ENCODE measurements around the gene RSPO3. TPM values are rescaled to one million over a fixed set of nuclear protein-coding genes. Genes with fewer than 3 reads are reported as not detected.

Gene RSPO3
- polyA plus RNA-seq, 1 of the 3 experiments (the other 2 are of a cell fraction), result not detected

GRCh38 chr6:127185437-127185995, 67.0 kb downstream of the RSPO3 start (continued):
- TF ChIP-seq FOSL2 (IDR thresholded peaks at IDR 0.05; ENCODE audit: borderline replicate concordance, low read depth), result no peak
- TF ChIP-seq RAD21 (IDR thresholded peaks at IDR 0.05; ENCODE audit: low read length), result no peak

- no peaks in the 10 kb centered on the region; a peak in 1 of 4 replicates for H3K4me1 ChIP-seq (ENCODE audit: control insufficient read depth in 1 of 2, insufficient read depth in 2 of 2, low read depth in 1 of 2, low read length in 1 of 2)
- H3K79me2 ChIP-seq (ENCODE audit: insufficient read depth), result no peaks in the 10 kb centered on the region
- POLR2A ChIA-PET, result no interaction called here
- 14% methylated on average over 6 of the region's 6 CpGs for WGBS (ENCODE audit: low lambda C conversion rate)
- no peak overlapping the region for H2AFZ ChIP-seq (ENCODE audit: low read depth)
- CTCF ChIA-PET, result interaction anchor here (0.7 to 1.5 kb wide), 7 partner anchors 9 to 423 kb away, joined by 3 to 7 read pairs (median 5); partner anchors contain the start of gene RNF146
- no peak overlapping the region; a peak in 1 of 4 replicates for H3K4me3 ChIP-seq (ENCODE audit: low read depth in 2 of 2, low read length in 1 of 2)
- H3K9me2 ChIP-seq, result no peaks in the 10 kb centered on the region
- H3F3A ChIP-seq (replicated peaks; ENCODE audit: insufficient read depth), result no peaks in the 10 kb centered on the region
- peak; percentile 14 for DNase-seq
- no peaks in the 10 kb centered on the region for H3K36me3 ChIP-seq (replicated peaks in 1 of 2; ENCODE audit: control insufficient read depth in 1 of 2, insufficient read depth in 2 of 2, low read length in 1 of 2)
- no peak overlapping the region for H3K27ac ChIP-seq (ENCODE audit: low read depth in 2 of 2, low read length in 1 of 2)
- no peak overlapping the region for H3K9ac ChIP-seq
- H3K4me2 ChIP-seq, result no peak overlapping the region
- TF ChIP-seq EP300 (IDR thresholded peaks at IDR 0.05; ENCODE audit: borderline replicate concordance in 1 of 2, low read depth in 1 of 2, low read length in 1 of 2), result no peak
- 0 out of 2 replicates have a peak, but pooled peaks have one; percentile 12 for TF ChIP-seq SMC3 (IDR thresholded peaks at IDR 0.05; ENCODE audit: low read depth, low read length)
- TF ChIP-seq CHD2 (IDR thresholded peaks at IDR 0.05; ENCODE audit: low read length, partially characterized antibody), result no peak
- no peak for TF ChIP-seq EZH2phosphoT487 (IDR thresholded peaks at IDR 0.05; ENCODE audit: borderline replicate concordance, low read depth)
- no peak for TF ChIP-seq MEF2A (IDR thresholded peaks at IDR 0.05; ENCODE audit: borderline replicate concordance, low read depth)
- no peak for TF ChIP-seq SIN3A (IDR thresholded peaks at IDR 0.05; ENCODE audit: borderline replicate concordance, low read depth, low read length)
- TF ChIP-seq CTCF (IDR thresholded peaks at IDR 0.05), result peak; percentile 53
- peak; percentile 39; the same call in 1 of the 2 replicates for TF ChIP-seq RAD21 (IDR thresholded peaks at IDR 0.05; ENCODE audit: low read length)
- no peaks in the 10 kb centered on the region for H3K9me3 ChIP-seq
- no peaks in the 10 kb centered on the region; the same call in 1 of the 2 replicates for H3K27me3 ChIP-seq (ENCODE audit: insufficient read depth)
- H4K20me1 ChIP-seq (ENCODE audit: insufficient read depth), result no peaks in the 10 kb centered on the region
Measured at GRCh38 chr6:127186889-127187288, 68.4 kb downstream of the RSPO3 start.

- ChIA-PET POLR2A (no interaction called here), CTCF (interaction anchor here (0.6 to 1.0 kb wide), 3 partner anchors 167 to 1515 kb away, joined by 3 read pairs; no protein-coding TSS in a partner anchor)
- Histone ChIP-seq H3K79me2 (ENCODE audit: insufficient read depth) (no peaks in the 10 kb centered on the region), H3K36me3 (replicated peaks in 1 of 2; ENCODE audit: control insufficient read depth in 1 of 2, insufficient read depth in 2 of 2, low read length in 1 of 2) (no peaks in the 10 kb centered on the region), H3K9ac (no peak overlapping the region), H3K4me1 (ENCODE audit: control insufficient read depth in 1 of 2, insufficient read depth in 2 of 2, low read depth in 1 of 2, low read length in 1 of 2) (no peaks in the 10 kb centered on the region), H3K9me3 (no peaks in the 10 kb centered on the region), H3K9me2 (no peaks in the 10 kb centered on the region), H3K27ac (ENCODE audit: low read depth in 2 of 2, low read length in 1 of 2) (no peak overlapping the region), H3K4me3 (ENCODE audit: low read depth in 2 of 2, low read length in 1 of 2) (no peak overlapping the region), H3F3A (replicated peaks; ENCODE audit: insufficient read depth) (no peaks in the 10 kb centered on the region), H3K27me3 (ENCODE audit: insufficient read depth) (no peaks in the 10 kb centered on the region; the same call in 1 of the 2 replicates), H2AFZ (ENCODE audit: low read depth) (no peak overlapping the region), H4K20me1 (ENCODE audit: insufficient read depth) (no peaks in the 10 kb centered on the region), H3K4me2 (no peak overlapping the region)
- DNase-seq, result no peak
- WGBS (ENCODE audit: low lambda C conversion rate), result 19% methylated on average over 1 of the region's 1 CpG
- TF ChIP-seq POLR2AphosphoS5 (IDR thresholded peaks at IDR 0.05; ENCODE audit: low read depth, low read length) (no peak), TAF1 (IDR thresholded peaks at IDR 0.05; ENCODE audit: borderline replicate concordance, low read depth, low read length) (no peak), JUND (IDR thresholded peaks at IDR 0.05) (no peak), MEF2A (IDR thresholded peaks at IDR 0.05; ENCODE audit: borderline replicate concordance, low read depth) (no peak), PBX3 (IDR thresholded peaks at IDR 0.05) (no peak), ZBTB33 (IDR thresholded peaks at IDR 0.05; ENCODE audit: borderline replicate concordance, low read depth) (no peak), ELF1 (IDR thresholded peaks at IDR 0.05) (no peak)
Measured at GRCh38 chr6:127188744-127189143, 70.3 kb downstream of the RSPO3 start.
